Measurements from ENCODE around the gene SLC1A1.

The SLC1A1 gene

GRCh38 chr9:4547016-4547415 is 56.7 kb downstream of the SLC1A1 start:
- DNase-seq, result no peak

- DNase-seq, result no peak
Observed at GRCh38 chr9:4548811-4549725, 58.8 kb downstream of the SLC1A1 start.

GRCh38 chr9:4549751-4550295 is 59.6 kb downstream of the SLC1A1 start:
- DNase-seq, result no peak

- no peak for DNase-seq
Observed at GRCh38 chr9:4550777-4551484, 60.7 kb downstream of the SLC1A1 start.

- no peak for DNase-seq
Observed at GRCh38 chr9:4553951-4554381, 63.7 kb downstream of the SLC1A1 start.

GRCh38 chr9:4555236-4555635 is 65.0 kb downstream of the SLC1A1 start:
- no peak for DNase-seq

- no peak for DNase-seq
Observed at GRCh38 chr9:4558371-4558998, 68.2 kb downstream of the SLC1A1 start.

- DNase-seq, result no peak
Observed at GRCh38 chr9:4559261-4560182, 69.3 kb downstream of the SLC1A1 start.

- no peak for DNase-seq
Observed at GRCh38 chr9:4563105-4563504, 72.8 kb downstream of the SLC1A1 start.

- DNase-seq, result no peak
Observed at GRCh38 chr9:4566806-4567205, 76.5 kb downstream of the SLC1A1 start.

GRCh38 chr9:4567601-4568000 is 77.3 kb downstream of the SLC1A1 start:
- DNase-seq, result no peak

- DNase-seq, result no peak
Observed at GRCh38 chr9:4569101-4569500, 78.8 kb downstream of the SLC1A1 start.

- no peak for DNase-seq
Observed at GRCh38 chr9:4572184-4572826, 82.0 kb downstream of the SLC1A1 start.

GRCh38 chr9:4573176-4573575 is 82.9 kb downstream of the SLC1A1 start:
- no peak for DNase-seq

- no peak for DNase-seq
Observed at GRCh38 chr9:4573634-4574389, 83.5 kb downstream of the SLC1A1 start.

GRCh38 chr9:4574657-4575243 is 84.5 kb downstream of the SLC1A1 start:
- DNase-seq, result no peak

- no peak for DNase-seq
Observed at GRCh38 chr9:4575997-4576396, 85.7 kb downstream of the SLC1A1 start.

- DNase-seq, result no peak
Observed at GRCh38 chr9:4576448-4576847, 86.2 kb downstream of the SLC1A1 start.

- DNase-seq, result no peak
Observed at GRCh38 chr9:4579001-4579400, 88.7 kb downstream of the SLC1A1 start.

GRCh38 chr9:4581035-4581760 is 90.9 kb downstream of the SLC1A1 start:
- DNase-seq, result no peak

Data from NCI-H1930 (cell line).